Karpas-422 (cell line): ENCODE results near the gene CCDC150. TPM values are rescaled to one million over a fixed set of nuclear protein-coding genes. Genes with fewer than 3 reads are reported as not detected.

Source experiments
- DNase-seq: peaks from one replicate; pipeline ENCODE4 v3.0.0-alpha.2; 2015
- H2AFZ ChIP-seq: fragments of 200-600 bp; sonication (generic); 2 replicates; pipeline ENCODE4 v1.6.1; 2014; ENCODE audit warnings: antibody characterized with exemption, low read length, mixed read lengths
- H3K27ac ChIP-seq: fragments of 200-600 bp; sonication (generic); 2 replicates; pipeline ENCODE4 v1.5.1; 2014; ENCODE audit warnings: mild to moderate bottlenecking, low read length, moderate library complexity
- H3K27me3 ChIP-seq: fragments of 200-600 bp; sonication (generic); 2 replicates; pipeline ENCODE4 v1.6.1; 2014; ENCODE audit warnings: low read length, mixed read lengths
- H3K36me3 ChIP-seq: fragments of 200-600 bp; sonication (generic); 2 replicates; pipeline ENCODE4 v1.6.1; 2014; ENCODE audit warnings: low read length, mixed read lengths; ENCODE audit not compliant: insufficient read depth
- H3K4me1 ChIP-seq: fragments of 200-600 bp; sonication (generic); 2 replicates; pipeline ENCODE4 v1.6.1; 2014; ENCODE audit warnings: mild to moderate bottlenecking, low read length, mixed read lengths
- H3K4me2 ChIP-seq: fragments of 200-600 bp; sonication (generic); 2 replicates; pipeline ENCODE4 v1.6.1; 2014; ENCODE audit warnings: low read length, low read depth, mild to moderate bottlenecking; ENCODE audit not compliant: poor library complexity, severe bottlenecking
- H3K4me3 ChIP-seq: fragments of 200-600 bp; sonication (generic); 2 replicates; pipeline ENCODE4 v1.5.1; 2014; ENCODE audit warnings: mild to moderate bottlenecking, antibody characterized with exemption, low read length, mixed read lengths
- H3K79me2 ChIP-seq: fragments of 200-600 bp; sonication (generic); 2 replicates; pipeline ENCODE4 v1.6.1; 2014; ENCODE audit warnings: mild to moderate bottlenecking, low read length, mixed read lengths
- H3K9ac ChIP-seq: fragments of 200-600 bp; sonication (generic); 2 replicates; pipeline ENCODE4 v1.6.0; 2014; ENCODE audit warnings: low read length
- H3K9me2 ChIP-seq: fragments of 200-600 bp; sonication (generic), shearing (Covaris generic); replicated peaks from 2 replicates; pipeline ENCODE4 v1.6.0; 2014; ENCODE audit warnings: mild to moderate bottlenecking, low read length, moderate library complexity; ENCODE audit not compliant: insufficient read depth
- H3K9me3 ChIP-seq: fragments of 300-700, 200-600 bp; sonication (generic); 2 replicates; pipeline ENCODE4 v1.6.1; 2014; ENCODE audit warnings: low read length, mixed read lengths
- H4K20me1 ChIP-seq: fragments of 200-600 bp; sonication (generic); 2 replicates; pipeline ENCODE4 v1.6.1; 2014; ENCODE audit warnings: mild to moderate bottlenecking, antibody characterized with exemption, low read length, low read depth; ENCODE audit not compliant: insufficient read depth
- total RNA-seq: library from RNA; depleted of rRNA; stranded (reverse); fragments of >200 nt; shearing (Covaris generic); gene quantifications from 2 replicates; pipeline ENCODE4 v1.2.3, GENCODE V29; 2014; ENCODE audit warnings: low replicate concordance

The CCDC150 gene
- total RNA-seq, 1 experiment from 2014 or later, result 31.0 TPM

DNA sequence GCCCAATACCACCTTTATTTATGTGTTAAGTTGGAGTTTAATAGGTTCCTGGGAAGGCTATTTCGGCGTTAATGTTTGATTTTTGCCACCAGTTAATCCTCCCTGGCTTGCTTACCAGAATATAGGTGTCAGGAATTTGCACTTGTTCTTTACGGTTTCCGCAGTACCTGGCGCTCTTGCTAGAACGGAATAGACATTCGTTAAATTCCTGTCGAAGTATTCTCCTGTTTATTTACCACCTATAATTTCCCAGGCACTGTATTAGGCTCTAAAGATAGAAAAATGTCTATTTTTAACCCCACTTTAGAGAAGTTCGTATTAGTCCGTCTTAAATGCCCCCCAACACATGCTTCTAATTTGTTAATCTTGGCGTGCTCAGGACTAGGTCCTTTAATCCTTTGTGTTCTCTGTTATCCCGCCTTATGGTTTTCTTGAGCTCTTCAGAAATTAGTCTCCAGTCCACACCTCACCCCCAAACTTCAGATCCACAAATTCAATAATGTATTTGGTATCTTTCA is 575 bp downstream of the CCDC150 start:
- Histone ChIP-seq H3K27ac (no peak overlapping the region), H3K27me3 (no peaks in the 10 kb centered on the region), H3K4me3 (peak overlapping the region; percentile 94), H3K79me2 (peaks cover 55% of the 10 kb centered on the region), H3K9me3 (no peaks in the 10 kb centered on the region; the same call in 1 of the 2 replicates), H2AFZ (peak overlapping the region; percentile 93), H4K20me1 (no peaks in the 10 kb centered on the region), H3K9ac (peak overlapping the region; percentile 83), H3K36me3 (peaks cover 3% of the 10 kb centered on the region; the same call in 1 of the 2 replicates), H3K4me2 (peak overlapping the region; percentile 78), H3K4me1 (peaks cover 22% of the 10 kb centered on the region), H3K9me2 (no peaks in the 10 kb centered on the region)
- DNase-seq, result peak; percentile 51

DNA sequence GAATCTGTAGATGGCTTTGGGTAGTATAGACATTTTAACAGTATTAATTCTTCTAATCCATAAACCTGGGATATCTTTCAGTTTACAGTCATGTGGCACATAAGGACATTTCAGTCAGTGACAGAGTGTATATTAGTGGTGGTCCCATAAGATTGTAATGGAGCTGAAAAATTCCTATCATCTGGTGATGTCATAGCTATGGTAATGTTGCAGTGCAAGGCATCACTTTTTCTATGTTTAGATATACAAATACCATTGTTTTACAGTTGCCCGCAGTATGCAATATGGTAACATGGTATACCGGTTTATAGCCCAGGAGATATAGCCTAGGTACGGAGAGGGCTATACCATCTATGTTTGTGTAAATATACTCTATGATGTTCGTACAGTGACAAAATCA is 9.7 kb downstream of the CCDC150 start:
- Histone ChIP-seq H3K4me2 (no peak overlapping the region), H3K4me3 (no peak overlapping the region), H3K9me3 (peaks cover 31% of the 10 kb centered on the region), H4K20me1 (no peaks in the 10 kb centered on the region), H3K27me3 (no peaks in the 10 kb centered on the region), H3K9me2 (no peaks in the 10 kb centered on the region), H3K36me3 (peaks cover 74% of the 10 kb centered on the region), H3K27ac (no peak overlapping the region), H3K4me1 (no peaks in the 10 kb centered on the region), H2AFZ (no peak overlapping the region), H3K9ac (no peak overlapping the region), H3K79me2 (peaks cover 95% of the 10 kb centered on the region)
- DNase-seq, result no peak

DNA sequence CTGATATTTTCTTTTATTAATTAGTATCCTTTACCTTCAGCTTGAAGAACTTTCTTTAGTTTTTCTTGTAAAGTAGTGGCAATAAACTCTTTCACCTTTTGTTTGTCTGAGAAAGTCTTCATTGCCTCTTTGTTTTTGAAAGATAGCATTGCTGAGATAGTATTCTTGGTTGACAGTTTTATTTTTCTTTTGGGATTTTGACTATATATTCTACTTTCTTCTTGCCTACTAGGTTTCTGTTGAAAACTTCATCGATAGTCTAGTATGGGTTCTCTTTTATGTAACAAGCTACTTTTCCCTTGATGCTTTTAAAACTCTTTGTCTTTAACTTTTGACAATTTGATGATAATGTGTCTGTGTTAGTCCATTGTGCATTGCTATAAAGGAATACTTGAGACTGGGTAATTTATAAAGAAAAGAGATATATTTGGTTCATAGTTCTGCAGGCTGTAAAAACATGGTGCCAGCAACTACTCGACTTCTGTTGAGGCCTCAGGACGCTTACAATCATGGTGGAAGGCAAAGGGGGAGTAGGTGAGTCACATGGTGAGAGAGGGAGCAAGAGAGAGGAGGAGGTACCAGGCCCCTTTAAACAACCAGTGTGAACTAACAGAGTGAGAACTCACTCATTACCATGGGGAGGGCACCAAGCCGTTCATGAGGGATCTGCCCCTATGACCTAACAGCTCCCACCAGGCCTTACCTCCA is 12.0 kb downstream of the CCDC150 start:
- Histone ChIP-seq H3K4me3 (no peak overlapping the region), H3K27ac (no peak overlapping the region), H2AFZ (no peak overlapping the region), H4K20me1 (no peaks in the 10 kb centered on the region), H3K4me1 (no peaks in the 10 kb centered on the region), H3K27me3 (no peaks in the 10 kb centered on the region), H3K4me2 (no peak overlapping the region), H3K9me2 (no peaks in the 10 kb centered on the region), H3K9me3 (peaks cover 31% of the 10 kb centered on the region), H3K79me2 (peaks cover 95% of the 10 kb centered on the region), H3K36me3 (peaks cover 77% of the 10 kb centered on the region), H3K9ac (no peak overlapping the region)
- DNase-seq, result no peak

DNA sequence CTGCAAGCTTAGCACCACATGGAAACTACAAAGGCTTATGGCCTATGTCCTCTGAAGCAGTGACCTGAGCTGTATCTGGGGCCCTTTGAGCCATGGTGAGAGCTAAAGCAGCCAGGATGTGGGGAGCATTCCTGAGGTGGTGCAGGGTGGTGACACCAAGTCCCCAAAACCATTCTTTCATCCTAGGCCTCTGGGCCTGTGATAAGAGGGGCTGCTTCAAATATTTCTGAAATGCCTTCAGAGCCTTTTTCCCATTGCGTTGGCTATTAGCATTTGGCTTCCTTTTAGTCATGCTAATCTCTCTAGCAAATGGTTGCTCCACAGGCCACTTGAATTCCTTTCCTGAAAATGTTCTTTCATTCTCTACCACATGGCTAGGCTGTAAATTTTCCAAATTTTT is 13.4 kb downstream of the CCDC150 start:
- DNase-seq, result no peak
- Histone ChIP-seq H3K4me1 (no peaks in the 10 kb centered on the region), H3K4me3 (no peak overlapping the region), H3K9me2 (no peaks in the 10 kb centered on the region), H3K9ac (no peak overlapping the region), H2AFZ (no peak overlapping the region), H3K36me3 (peaks cover 81% of the 10 kb centered on the region), H3K27me3 (no peaks in the 10 kb centered on the region), H4K20me1 (no peaks in the 10 kb centered on the region), H3K27ac (no peak overlapping the region), H3K9me3 (peaks cover 31% of the 10 kb centered on the region), H3K4me2 (no peak overlapping the region), H3K79me2 (peaks cover 99% of the 10 kb centered on the region)

DNA sequence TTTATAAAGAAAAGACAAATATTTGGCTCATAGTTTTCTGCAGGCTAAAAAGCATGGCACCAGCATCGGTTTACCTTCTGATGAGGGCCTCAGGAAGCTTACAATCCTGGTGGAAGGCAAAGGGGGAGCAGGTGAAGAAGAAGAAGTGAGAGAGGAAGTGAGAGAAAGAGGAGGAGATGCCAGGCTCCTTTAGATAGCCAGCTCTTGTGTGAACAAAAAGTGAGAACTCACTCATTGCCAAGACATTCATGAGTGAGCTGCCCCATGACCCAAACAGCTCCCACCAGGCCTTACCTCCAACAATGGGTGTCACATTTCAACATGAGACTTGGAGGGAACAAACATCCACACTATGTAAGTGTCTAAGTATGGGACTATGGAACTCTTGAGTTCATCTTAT is 14.3 kb downstream of the CCDC150 start:
- peaks cover 81% of the 10 kb centered on the region for H3K36me3 ChIP-seq

DNA sequence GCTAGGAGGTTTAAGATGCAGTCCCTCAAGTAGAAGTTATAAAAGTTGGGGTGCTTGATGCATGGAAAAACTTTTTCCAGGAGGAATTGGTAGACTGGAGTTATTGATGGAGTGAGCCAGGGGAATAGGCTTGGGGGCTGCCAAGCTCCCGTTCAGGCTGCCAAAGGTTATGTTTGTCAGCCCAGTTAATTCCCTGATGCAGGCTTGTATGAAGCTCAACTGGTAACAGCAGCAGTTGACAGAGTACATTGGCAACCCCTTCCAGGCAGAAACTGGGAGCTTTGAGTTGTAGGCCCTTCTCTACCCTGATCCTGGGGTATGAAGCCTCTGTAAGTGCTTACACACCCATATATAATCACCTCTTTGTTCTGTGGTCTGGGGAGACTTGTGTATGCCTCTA is 16.2 kb downstream of the CCDC150 start:
- Histone ChIP-seq H3K9me2 (no peaks in the 10 kb centered on the region), H3K27me3 (no peaks in the 10 kb centered on the region), H3K4me3 (no peak overlapping the region), H4K20me1 (no peaks in the 10 kb centered on the region), H3K4me1 (no peaks in the 10 kb centered on the region), H3K9ac (no peak overlapping the region), H3K9me3 (peaks cover 16% of the 10 kb centered on the region), H2AFZ (no peak overlapping the region), H3K4me2 (no peak overlapping the region), H3K79me2 (peaks cover 73% of the 10 kb centered on the region), H3K27ac (no peak overlapping the region), H3K36me3 (peaks cover 76% of the 10 kb centered on the region)
- no peak for DNase-seq

More for the DNA sequence above, 14.3 kb downstream of the CCDC150 start:
- Histone ChIP-seq H3K9ac (no peak overlapping the region), H3K27ac (no peak overlapping the region), H3K9me2 (no peaks in the 10 kb centered on the region), H3K4me3 (no peak overlapping the region), H3K79me2 (peaks cover 92% of the 10 kb centered on the region), H3K27me3 (no peaks in the 10 kb centered on the region), H3K4me2 (no peak overlapping the region), H4K20me1 (no peaks in the 10 kb centered on the region), H2AFZ (no peak overlapping the region), H3K4me1 (no peaks in the 10 kb centered on the region), H3K9me3 (peaks cover 29% of the 10 kb centered on the region)
- DNase-seq, result peak; percentile 45

DNA sequence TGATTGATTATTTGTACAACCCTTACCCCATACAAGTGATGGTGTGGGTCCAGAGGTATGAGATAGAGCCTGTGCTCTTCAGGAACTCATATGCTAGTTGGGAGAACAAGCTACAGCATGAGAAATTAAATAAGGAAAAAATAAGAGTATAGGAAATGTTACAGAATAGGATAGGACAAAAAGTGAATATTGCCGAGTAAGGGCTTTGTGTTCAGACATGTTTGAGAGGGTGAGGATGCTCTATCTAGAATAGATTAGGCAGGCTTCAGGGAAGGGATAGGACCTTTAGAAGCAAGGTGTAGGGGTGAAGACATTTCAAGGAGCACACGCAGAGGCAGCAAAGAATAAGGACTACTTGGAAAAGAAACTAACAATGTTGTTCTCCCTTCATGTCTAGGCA is 17.8 kb downstream of the CCDC150 start:
- Histone ChIP-seq H3K27ac (no peak overlapping the region), H4K20me1 (no peaks in the 10 kb centered on the region), H3K9ac (no peak overlapping the region), H3K36me3 (peaks cover 61% of the 10 kb centered on the region), H2AFZ (no peak overlapping the region), H3K4me1 (no peaks in the 10 kb centered on the region), H3K4me3 (no peak overlapping the region), H3K9me3 (peaks cover 12% of the 10 kb centered on the region), H3K79me2 (peaks cover 58% of the 10 kb centered on the region), H3K4me2 (no peak overlapping the region), H3K9me2 (no peaks in the 10 kb centered on the region), H3K27me3 (no peaks in the 10 kb centered on the region)
- DNase-seq, result no peak

DNA sequence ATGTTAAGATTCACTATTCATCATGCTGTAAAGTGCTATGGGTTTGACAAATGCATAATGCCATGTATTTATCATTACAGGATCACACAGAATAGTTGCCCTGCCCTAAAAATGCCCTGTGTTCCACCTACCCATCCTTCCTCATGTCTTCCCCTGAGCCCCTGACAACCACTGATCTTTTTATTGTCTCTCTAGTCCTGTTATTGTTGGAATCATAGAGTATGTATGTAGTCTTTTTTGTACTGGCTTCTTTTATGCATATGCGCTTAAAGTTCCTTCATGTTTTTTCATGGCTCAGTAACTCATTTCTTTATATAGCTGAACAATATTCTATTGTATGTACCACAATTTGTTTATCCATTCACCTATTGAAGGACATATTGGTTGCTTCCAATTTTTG is 20.3 kb downstream of the CCDC150 start:
- H3K9me2 ChIP-seq, result no peaks in the 10 kb centered on the region
- no peak for DNase-seq
- H3K9ac ChIP-seq, result no peak overlapping the region
- peaks cover 33% of the 10 kb centered on the region for H3K79me2 ChIP-seq
- no peaks in the 10 kb centered on the region; the same call in 1 of the 2 replicates for H3K9me3 ChIP-seq
- no peak overlapping the region for H2AFZ ChIP-seq
- H3K4me2 ChIP-seq, result no peak overlapping the region
- H3K4me3 ChIP-seq, result no peak overlapping the region
- no peaks in the 10 kb centered on the region for H3K4me1 ChIP-seq
- peaks cover 50% of the 10 kb centered on the region for H3K36me3 ChIP-seq
- no peaks in the 10 kb centered on the region for H4K20me1 ChIP-seq
- H3K27ac ChIP-seq, result no peak overlapping the region
- no peaks in the 10 kb centered on the region for H3K27me3 ChIP-seq
